Panc1 (cell line): ENCODE data around the gene SPINK14. TPM values are rescaled to one million over a fixed set of nuclear protein-coding genes. Genes with fewer than 3 reads are reported as not detected.

Source experiments
- ATAC-seq: fragments of 200-7000 bp; cut with Tn5 transposase; 2 replicates; pipeline ENCODE4 v1.9.1; 2020; ENCODE audit warnings: mild to moderate bottlenecking, moderate library complexity
- Bru-seq: library from RNA; stranded (reverse); fragments of 400-500 nt; gene quantifications from one replicate; lab custom pipeline; 2021; lab: Mats Ljungman, UMichigan
- BruChase-seq, 2 experiments: library from RNA; stranded (reverse); fragments of 400-500 nt; gene quantifications; one replicate each; lab custom pipeline; 2021; lab: Mats Ljungman, UMichigan
- BruUV-seq: library from RNA; stranded (reverse); fragments of 400-500 nt; replicated peaks from 2 replicates; lab custom pipeline; 2021; lab: Mats Ljungman, UMichigan
- CTCF ChIA-PET: fragments of 300-600 bp; sonication (Branson Sonifier 250); formaldehyde crosslinking; loops from one replicate; lab custom pipeline; 2022; ENCODE audit warnings: antibody characterized with exemption; lab: Charles Lee
- POLR2A ChIA-PET: fragments of 300-600 bp; sonication (Branson Sonifier 250); formaldehyde crosslinking; loops from one replicate; lab custom pipeline; 2022; ENCODE audit warnings: antibody characterized with exemption; lab: Charles Lee
- DNase-seq: peaks from one replicate; pipeline ENCODE4 v3.0.0-alpha.2; 2010; ENCODE audit warnings: low read depth, low spot score
- H3K27ac ChIP-seq: 2 replicates; pipeline ENCODE4 v1.5.1; 2011; ENCODE audit warnings: mild to moderate bottlenecking, low read length, inconsistent platforms
- H3K27me3 ChIP-seq: fragments of 200-500 bp; sonication (Bioruptor generic); 2 replicates; pipeline ENCODE4 v1.6.0; 2014; ENCODE audit warnings: low read length, inconsistent platforms; ENCODE audit not compliant: control insufficient read depth, insufficient read depth
- H3K36me3 ChIP-seq: fragments of 200-500 bp; sonication (Bioruptor generic); 2 replicates; pipeline ENCODE4 v1.5.1; 2014; ENCODE audit warnings: inconsistent platforms, mild to moderate bottlenecking, low read length, moderate library complexity; ENCODE audit not compliant: control insufficient read depth, insufficient read depth
- H3K4me1 ChIP-seq: 2 replicates; pipeline ENCODE4 v1.5.1; 2011; ENCODE audit warnings: inconsistent platforms, mild to moderate bottlenecking, low read length, moderate library complexity; ENCODE audit not compliant: control insufficient read depth, insufficient read depth
- H3K4me3 ChIP-seq, 2 experiments: 2 replicates each; pipeline ENCODE4 v1.5.1; 2011 to 2012; ENCODE audit warnings: low read depth in 2 of 2, low read length in 2 of 2, mild to moderate bottlenecking in 2 of 2, inconsistent platforms in 1 of 2, moderate library complexity in 1 of 2
- H3K9me3 ChIP-seq: fragments of 200-500 bp; sonication (Bioruptor generic); 2 replicates; pipeline ENCODE4 v1.5.1; 2014; ENCODE audit warnings: low read depth, mild to moderate bottlenecking, inconsistent platforms, low read length, moderate library complexity; ENCODE audit not compliant: control insufficient read depth, insufficient read depth
- CTCF ChIP-seq: fragments of 450-650 bp; IDR thresholded peaks from 2 replicates; pipeline ENCODE4 v1.5.1; 2017; ENCODE audit warnings: mild to moderate bottlenecking
- POLR2AphosphoS5 ChIP-seq: IDR thresholded peaks from 2 replicates; pipeline ENCODE4 v1.6.1; 2012; ENCODE audit warnings: mild to moderate bottlenecking, low read depth, low read length, moderate library complexity
- REST ChIP-seq, 2 experiments: IDR thresholded peaks; 2 replicates each; pipeline ENCODE4 v1.6.1; 2011 to 2012; ENCODE audit warnings: low read depth in 2 of 2, control low read depth in 1 of 2, low read length in 1 of 2, mild to moderate bottlenecking in 1 of 2, moderate library complexity in 1 of 2; ENCODE audit not compliant: insufficient read depth in 1 of 2
- SIN3A ChIP-seq: IDR thresholded peaks from 2 replicates; pipeline ENCODE4 v1.6.1; 2012; ENCODE audit warnings: low read depth, mild to moderate bottlenecking, low read length, moderate library complexity, borderline replicate concordance; ENCODE audit not compliant: insufficient read depth
- TCF7L2 ChIP-seq: IDR thresholded peaks from 2 replicates; pipeline ENCODE4 v1.6.1; 2011; ENCODE audit warnings: mild to moderate bottlenecking, low read depth, low read length, inconsistent platforms
- in situ Hi-C: cut with HindIII; loops from 2 replicates; pipeline ENCODE4 v1.10.0; 2016; ENCODE audit warnings: low sequenced_read_pairs, low pct_unique_long_range_greater_than_20kb
- intact Hi-C: fragments of 100-400 bp; cut with micrococcal nuclease; formaldehyde crosslinking; loops from one replicate; pipeline ENCODE4 v1.10.0; 2022; ENCODE audit not compliant: unreplicated experiment
- long read RNA-seq: library from polyadenylated mRNA; unstranded; transcript quantifications from one replicate; pipeline ENCODE4 v2.0.0, GENCODE V29; 2021; ENCODE audit not compliant: unreplicated experiment
- polyA plus RNA-seq: library from polyadenylated mRNA; unstranded; fragments of >200 nt; gene quantifications from one replicate; pipeline ENCODE4 v1.2.1, GENCODE V29; 2012; ENCODE audit warnings: missing spikeins; ENCODE audit not compliant: insufficient read length
- total RNA-seq: library from RNA; stranded (reverse); gene quantifications from one replicate; pipeline ENCODE4 v1.2.1, GENCODE V29; 2021; ENCODE audit not compliant: unreplicated experiment

SPINK14 gene
- total RNA-seq (not detected), Bru-seq, nascent RNA (not detected), BruChase-seq, experiment 1, labeled RNA remaining after a 2-hour chase (not detected), BruChase-seq, experiment 2, labeled RNA remaining after a 6-hour chase (not detected)
- polyA plus RNA-seq = not detected
- long read RNA-seq = 0 reads

- TF ChIP-seq REST (IDR thresholded peaks at IDR 0.05; ENCODE audit: insufficient read depth in 1 of 2, low read depth in 2 of 2, low read length in 1 of 2) (no peak), CTCF (no peak), POLR2AphosphoS5 (no peak), TCF7L2 (no peak), SIN3A (no peak)
- Histone ChIP-seq H3K27me3 (no peaks in the 10 kb centered on the region; the same call in 1 of the 2 replicates), H3K36me3 (no peaks in the 10 kb centered on the region), H3K27ac (no peak within 1 kb of the TSS), H3K4me3 (no peak within 1 kb of the TSS), H3K4me1 (no peaks in the 10 kb centered on the region), H3K9me3 (no peaks in the 10 kb centered on the region)
- no TSS peak for BruUV-seq
- ChIA-PET CTCF (no interaction called here), POLR2A (no interaction called here)
- in situ Hi-C loops = no loop called here
- no peak for DNase-seq
- no peak for ATAC-seq
- intact Hi-C loops = no loop called here
Observed at GRCh38 chr5:148168246-148168645, at the start of gene SPINK14. Gene SPINK14, plus strand, starts transcription at chr5:148168546. Its CDS starts 1,187 bp downstream, at chr5:148169733.

- BruUV-seq = no TSS peak
- TF ChIP-seq CTCF = no peak
- TF ChIP-seq REST (IDR thresholded peaks at IDR 0.05; ENCODE audit: insufficient read depth in 1 of 2, low read depth in 2 of 2, low read length in 1 of 2) = no peak
- no peak for TF ChIP-seq SIN3A
- TF ChIP-seq TCF7L2 = no peak
- no peak for TF ChIP-seq POLR2AphosphoS5
- no peak for ATAC-seq
- H3K4me3 ChIP-seq = no peak overlapping the region
- intact Hi-C loops = loop anchor here (2.0 kb wide), 1 partner anchor 172 kb away; no protein-coding TSS in a partner anchor
- no peaks in the 10 kb centered on the region for H3K36me3 ChIP-seq
- in situ Hi-C loops = no loop called here
- H3K4me1 ChIP-seq = no peaks in the 10 kb centered on the region
- H3K27me3 ChIP-seq = no peaks in the 10 kb centered on the region
- ChIA-PET CTCF (no interaction called here), POLR2A (no interaction called here)
- H3K27ac ChIP-seq = no peak overlapping the region
- no peak for DNase-seq
- H3K9me3 ChIP-seq = no peaks in the 10 kb centered on the region
Observed at GRCh38 chr5:148120317-148120716, 48.0 kb upstream of the SPINK14 start.
